GM21381 (cell line): ENCODE measurements around the gene ZNF568.

Source experiments
- ATAC-seq: cut with Tn5 transposase; IDR thresholded peaks from one replicate; pipeline ENCODE4 v1.9.1; 2021; ENCODE audit warnings: mild to moderate bottlenecking, moderate library complexity; ENCODE audit not compliant: unreplicated experiment

Gene ZNF568

DNA sequence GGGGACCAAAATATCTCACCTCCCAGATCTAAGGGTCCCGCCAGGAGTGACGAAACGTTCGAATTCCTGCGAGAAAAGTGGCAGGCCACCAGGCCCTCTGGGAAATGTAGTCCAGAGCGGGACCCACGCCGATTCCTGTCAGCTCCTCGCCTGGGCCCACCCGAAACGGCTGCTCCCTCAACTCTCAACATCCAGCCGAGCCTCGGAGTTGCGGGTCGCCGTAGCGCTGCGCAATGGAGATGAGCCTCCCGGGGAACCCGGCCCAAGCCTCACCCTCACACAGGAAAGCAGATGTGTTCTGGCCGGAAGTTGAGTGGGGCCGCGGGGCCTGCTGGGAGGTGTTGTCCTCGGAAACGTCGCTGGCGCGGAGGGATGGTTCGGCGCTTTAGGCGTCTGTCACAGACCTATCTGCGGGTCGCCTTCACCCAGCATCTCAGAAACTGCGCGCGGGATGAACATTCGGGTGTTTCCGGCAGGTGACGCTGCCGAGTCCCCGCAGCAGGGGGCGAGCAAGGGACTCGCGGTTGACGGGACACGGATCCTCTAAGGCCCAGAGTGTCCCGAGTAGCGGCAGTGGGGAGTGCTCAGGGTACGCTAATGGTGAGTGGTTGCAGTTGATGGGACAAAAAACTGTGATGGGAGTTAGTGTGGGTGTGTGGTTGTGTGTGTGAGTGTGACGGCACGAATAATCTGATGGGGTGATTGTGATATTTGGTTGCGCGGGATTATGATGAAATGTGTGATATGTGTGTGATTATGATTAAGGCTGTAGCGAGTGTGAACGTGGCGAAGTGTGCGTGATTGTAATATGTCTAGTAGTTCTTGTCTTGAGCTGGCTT is at the start of gene ZNF568, which contains the start of gene ZNF829:
TSS of gene ZNF568 (plus strand) at position 341 of the 839 bp plus-strand sequence. CDS start 6,439 bp downstream, outside the sequence.
TSS of gene ZNF829 (minus strand) at position 300 of the 839 bp plus-strand sequence. CDS start 1,124 bp downstream, outside the sequence.
- peak; percentile 95 for ATAC-seq

GRCh38 chr19:36876993-36877938 is 38.9 kb upstream of the ZNF568 start:
- no peak for ATAC-seq

- no peak for ATAC-seq
These were observed 24.3 kb upstream of the ZNF568 start for GRCh38 chr19:36891768-36892357.

- ATAC-seq = no peak
These were observed 21.2 kb upstream of the ZNF568 start for GRCh38 chr19:36894849-36895383.

DNA sequence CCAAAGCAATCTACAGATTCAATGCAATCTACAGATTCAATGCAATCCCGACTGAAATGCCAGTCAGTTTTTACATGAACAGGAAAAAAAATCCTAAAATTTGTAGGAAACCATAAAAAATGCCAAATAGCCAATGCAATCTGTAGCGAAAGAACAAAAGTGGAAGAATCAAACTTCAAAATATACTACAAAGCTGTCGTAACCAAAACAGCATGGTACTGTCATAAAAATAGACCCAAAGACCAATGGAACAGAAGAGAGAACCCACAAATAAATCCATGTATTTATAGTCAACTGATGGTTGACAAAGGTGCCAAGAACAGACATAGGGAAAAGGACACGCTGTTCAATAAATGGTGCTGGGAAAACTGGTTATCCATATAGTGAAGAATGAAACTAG is 17.7 kb upstream of the ZNF568 start:
- ATAC-seq = no peak

GRCh38 chr19:36916991-36917390 is 859 bp downstream of the ZNF568 start:
- ATAC-seq = no peak

DNA sequence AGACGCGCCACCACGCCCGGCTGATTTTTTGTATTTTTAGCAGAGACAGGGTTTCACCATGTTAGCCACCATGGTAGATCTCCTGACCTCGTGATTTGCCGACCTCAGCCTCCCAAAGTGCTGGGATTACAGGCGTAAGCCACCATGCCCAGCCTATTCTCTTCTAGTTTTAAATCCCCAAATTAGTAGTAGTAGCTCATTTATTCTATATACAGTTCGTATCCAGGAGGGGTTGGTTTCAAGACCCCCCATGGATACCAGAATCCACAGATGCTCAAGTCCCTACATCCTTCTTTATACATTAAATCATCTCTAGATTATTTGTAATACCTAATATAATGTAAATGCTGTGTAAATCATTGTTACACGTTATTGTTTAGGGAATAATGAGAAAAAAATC is 2.0 kb downstream of the ZNF568 start:
- no peak for ATAC-seq

DNA sequence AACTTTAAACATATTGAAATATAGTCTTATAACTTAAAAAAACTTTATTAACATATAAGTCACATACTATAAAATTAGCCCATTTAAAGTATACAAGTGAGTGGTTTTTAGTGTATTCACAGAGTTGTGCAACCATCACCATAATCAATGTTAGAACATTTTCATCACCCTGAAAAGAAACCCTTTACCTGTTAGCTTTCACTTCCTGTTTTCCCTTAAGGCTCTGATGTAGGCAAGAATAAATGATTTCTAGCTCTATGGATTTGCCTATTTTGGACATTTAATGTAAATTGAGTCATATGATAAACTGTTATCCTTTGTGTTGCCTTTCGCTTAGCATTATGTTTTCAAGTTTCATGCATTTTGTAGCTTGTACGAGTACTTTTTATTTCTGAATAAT is 15.6 kb downstream of the ZNF568 start:
- no peak for ATAC-seq

DNA sequence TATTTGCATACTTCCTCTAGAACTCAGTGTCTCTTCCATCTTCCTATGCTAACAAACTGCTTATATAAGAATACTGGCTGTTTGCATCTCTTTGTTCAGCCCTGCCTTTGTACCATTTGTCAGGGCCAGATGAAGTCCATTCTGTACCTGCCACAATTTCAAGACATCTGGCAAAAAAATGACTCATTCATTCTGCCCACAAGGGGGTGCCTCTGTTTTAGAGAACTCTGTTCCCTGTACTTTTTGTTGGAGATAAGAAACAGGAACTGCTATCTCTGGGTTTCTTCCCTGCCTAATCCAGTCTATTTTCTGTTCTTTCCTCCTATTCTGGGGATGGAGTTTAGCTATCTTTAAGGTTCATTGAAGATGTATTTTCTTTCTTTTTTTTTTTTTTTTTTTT is 23.0 kb downstream of the ZNF568 start:
- ATAC-seq = no peak

- ATAC-seq = no peak
These were observed 34.4 kb downstream of the ZNF568 start for GRCh38 chr19:36950335-36951119.

GRCh38 chr19:36962346-36962745 is 46.2 kb downstream of the ZNF568 start:
- ATAC-seq = no peak

GRCh38 chr19:36963280-36963679 is 47.1 kb downstream of the ZNF568 start:
- ATAC-seq = no peak

DNA sequence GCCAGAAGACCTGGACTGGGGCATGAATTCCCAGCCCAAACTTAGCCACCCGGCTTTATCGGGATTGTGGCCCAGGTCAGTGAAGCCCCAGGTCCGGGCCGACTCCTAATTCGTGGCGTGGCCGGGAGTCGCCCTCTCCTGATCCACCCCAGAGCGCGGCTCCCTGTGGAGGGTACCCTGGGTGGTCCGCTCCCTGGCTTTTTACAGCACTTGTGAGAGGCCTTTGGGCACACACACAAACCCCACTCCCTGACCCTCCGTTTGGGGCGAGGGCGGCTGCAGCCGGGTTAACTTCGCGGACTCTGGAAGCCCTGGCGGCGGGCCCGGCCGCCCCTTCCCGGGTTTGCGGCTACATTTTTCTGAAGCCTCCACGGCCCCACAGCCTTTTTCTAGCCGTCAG is 56.4 kb downstream of the ZNF568 start:
- ATAC-seq = no peak

DNA sequence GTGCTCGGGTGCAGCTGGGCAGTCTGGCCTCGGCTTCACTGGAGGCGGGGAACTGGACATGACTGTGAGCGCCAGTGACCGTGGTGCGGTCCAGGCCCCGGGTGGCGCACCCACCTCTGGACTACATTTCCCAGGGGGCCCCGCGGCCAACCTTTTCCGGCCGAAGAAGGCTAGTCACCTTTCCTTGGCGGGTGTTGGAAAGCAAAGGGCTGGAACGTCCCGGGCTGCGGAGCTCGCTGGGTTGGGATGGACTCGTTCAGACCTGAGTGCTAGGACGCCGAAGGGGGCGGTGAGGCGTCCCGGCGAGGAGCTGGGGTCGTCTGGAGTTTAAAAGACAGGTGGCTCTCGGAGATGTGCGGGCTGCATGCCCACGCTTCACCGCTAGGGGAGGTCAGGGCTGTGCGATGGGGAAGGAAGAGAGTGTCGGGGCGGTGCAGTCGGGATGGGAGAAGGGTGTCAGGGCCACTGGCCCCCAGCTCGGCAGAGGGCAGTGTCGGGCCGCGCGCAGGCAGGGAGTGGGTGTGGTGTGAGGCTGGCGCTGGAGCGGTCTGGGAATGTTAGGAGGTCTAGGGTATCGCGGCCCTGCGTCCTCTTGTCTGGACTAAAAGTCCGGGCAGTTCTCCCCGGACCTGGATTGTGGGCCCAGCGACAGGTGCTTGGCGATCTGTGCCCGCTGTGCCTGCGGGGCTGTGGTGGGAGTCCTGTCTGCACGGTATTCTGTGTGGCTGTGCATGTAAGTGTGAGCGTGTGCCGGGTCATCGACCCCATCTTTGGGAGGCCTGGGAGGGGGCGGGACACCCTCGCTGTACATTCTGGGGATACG is 57.1 kb downstream of the ZNF568 start:
- ATAC-seq = peak; percentile 87

GRCh38 chr19:36973844-36974195 is 57.7 kb downstream of the ZNF568 start:
- ATAC-seq = no peak

DNA sequence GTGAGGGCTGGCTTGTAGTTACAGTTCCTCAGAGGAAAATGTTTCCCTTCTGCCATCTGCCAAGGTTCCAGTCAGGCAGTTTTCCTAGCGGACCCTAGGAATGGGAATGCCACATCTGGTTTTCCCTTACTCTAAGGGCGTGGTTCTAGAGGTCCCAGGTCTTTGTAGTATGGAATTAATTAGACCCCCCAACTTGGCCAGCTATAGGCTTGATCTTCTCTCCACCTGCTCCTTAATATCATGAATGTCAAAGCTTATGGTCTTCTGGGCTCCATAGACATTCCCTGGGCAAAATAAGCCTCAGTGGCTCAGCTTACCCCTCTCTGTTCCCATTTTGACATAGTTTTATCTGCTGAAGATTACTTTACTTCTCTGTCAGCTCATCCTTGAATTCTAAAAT is 70.0 kb downstream of the ZNF568 start:
- no peak for ATAC-seq

DNA sequence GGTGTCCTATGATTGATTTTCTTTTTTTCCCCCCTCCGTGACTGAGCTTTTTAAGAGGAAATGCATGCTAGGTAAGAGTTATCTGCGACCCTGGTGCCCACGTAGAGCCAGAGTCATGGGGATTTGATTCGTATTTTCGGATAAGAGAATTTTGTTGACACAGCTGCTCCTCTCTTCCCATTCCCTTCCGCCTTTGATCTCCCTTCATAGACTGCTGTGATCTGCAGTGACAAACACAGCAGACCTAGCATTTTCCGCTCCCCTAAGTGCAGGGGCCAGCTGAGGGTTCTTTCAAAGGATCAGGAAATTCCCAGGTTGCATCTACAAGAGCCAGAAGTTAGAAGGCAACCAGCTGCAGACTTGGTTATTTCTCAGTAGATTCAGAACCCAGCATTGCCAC is 70.5 kb downstream of the ZNF568 start:
- no peak for ATAC-seq

DNA sequence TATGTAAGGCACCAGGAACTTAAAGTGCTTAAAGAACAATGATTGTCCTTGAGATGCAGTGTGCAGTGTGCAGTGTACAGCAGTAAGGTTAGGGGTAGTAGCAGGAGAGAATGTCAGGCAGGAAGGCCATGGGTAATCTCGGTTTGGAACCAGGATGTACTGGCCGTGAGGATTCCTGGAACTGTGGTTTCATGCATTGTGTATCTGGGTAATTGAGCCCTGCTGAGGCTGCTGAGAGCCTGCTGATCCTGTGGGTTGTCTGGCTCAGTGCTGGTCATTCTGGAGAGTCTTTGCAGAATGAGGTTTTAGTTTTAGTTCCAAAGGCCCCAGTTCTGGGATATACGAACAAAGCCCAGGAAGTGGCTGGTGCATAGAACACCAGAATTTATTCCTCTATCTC is 71.0 kb downstream of the ZNF568 start:
- ATAC-seq = no peak

- no peak for ATAC-seq
These were observed 81.2 kb downstream of the ZNF568 start for GRCh38 chr19:36997152-36997842.
